Right cardiac atrium (tissue), 5 donors: Measurements from ENCODE around the gene KLF3. TPM values are rescaled to one million over a fixed set of nuclear protein-coding genes. Genes with fewer than 3 reads are reported as not detected.
A peak's percentile ranks its signal among the peaks of the same experiment; 100 is the strongest.

ENCODE experiments used
- ATAC-seq, 2 donors: fragments of 200-7000 bp; cut with Tn5 transposase; one replicate each; pipeline versions ENCODE4 v1.8.0 to v1.9.1; 2020; ENCODE audit warnings: moderate library complexity in 2 of 2, mild to moderate bottlenecking in 1 of 2
- DNase-seq, 3 donors: peaks; one replicate each; pipeline ENCODE4 v3.0.0-alpha.2; 2020
- H3K27ac ChIP-seq: one replicate; pipeline ENCODE4 v1.5.1; 2013; ENCODE audit warnings: mild to moderate bottlenecking, low read length, control low read depth, moderate library complexity
- H3K27me3 ChIP-seq: one replicate; pipeline ENCODE4 v1.6.1; 2013; ENCODE audit not compliant: control insufficient read depth, insufficient read depth
- H3K4me1 ChIP-seq: one replicate; pipeline ENCODE4 v1.6.1; 2013; ENCODE audit warnings: low read length; ENCODE audit not compliant: control insufficient read depth, insufficient read depth
- H3K4me3 ChIP-seq: one replicate; pipeline ENCODE4 v1.5.1; 2013; ENCODE audit warnings: low read length, control low read depth
- H3K9me3 ChIP-seq: one replicate; pipeline ENCODE4 v1.6.1; 2013; ENCODE audit warnings: low read length; ENCODE audit not compliant: control insufficient read depth
- WGBS: extraction: QIAGEN DNeasy Blood & Tissue Kit; methylation state at CpG from one replicate; pipeline ENCODE4 v1.1.7; 2013; 5-methylcytosine and 5-hydroxymethylcytosine counted together
- intact Hi-C, 4 donors: fragments of 100-400 bp; cut with DNase I; formaldehyde crosslinking; loops; one replicate each; pipeline versions ENCODE4 v1.11.0 to v1.14.0; 2022 to 2023
- polyA plus RNA-seq: library from polyadenylated mRNA; stranded (reverse); fragments of 200-250 nt; gene quantifications from one replicate; pipeline ENCODE4 v1.2.3, GENCODE V29; 2013
- total RNA-seq, 4 donors: library from RNA; stranded (reverse); fragmentation: NEBNext Ultra II Directional; extraction: Animal tissue kit (Norgen Biotek cat#: 25700); gene quantifications; one replicate each; pipeline ENCODE4 v1.2.1, GENCODE V29; 2021
- donor health status: healthy with polysubstance abuse.
- donor health status: DM: no; HTN: yes; CAD: no.
- donor health status: DM: no; HTN: no; CAD: no.
- donor health status: DM: no; HTN: yes; CAD: no; lungs with severe emphysema.
- donor health status: DM: yes; HTN: yes; CAD: no.

KLF3 gene
- total and polyA plus RNA-seq, 5 donors: 10.6 to 29.3 (median 24.6) TPM

DNA sequence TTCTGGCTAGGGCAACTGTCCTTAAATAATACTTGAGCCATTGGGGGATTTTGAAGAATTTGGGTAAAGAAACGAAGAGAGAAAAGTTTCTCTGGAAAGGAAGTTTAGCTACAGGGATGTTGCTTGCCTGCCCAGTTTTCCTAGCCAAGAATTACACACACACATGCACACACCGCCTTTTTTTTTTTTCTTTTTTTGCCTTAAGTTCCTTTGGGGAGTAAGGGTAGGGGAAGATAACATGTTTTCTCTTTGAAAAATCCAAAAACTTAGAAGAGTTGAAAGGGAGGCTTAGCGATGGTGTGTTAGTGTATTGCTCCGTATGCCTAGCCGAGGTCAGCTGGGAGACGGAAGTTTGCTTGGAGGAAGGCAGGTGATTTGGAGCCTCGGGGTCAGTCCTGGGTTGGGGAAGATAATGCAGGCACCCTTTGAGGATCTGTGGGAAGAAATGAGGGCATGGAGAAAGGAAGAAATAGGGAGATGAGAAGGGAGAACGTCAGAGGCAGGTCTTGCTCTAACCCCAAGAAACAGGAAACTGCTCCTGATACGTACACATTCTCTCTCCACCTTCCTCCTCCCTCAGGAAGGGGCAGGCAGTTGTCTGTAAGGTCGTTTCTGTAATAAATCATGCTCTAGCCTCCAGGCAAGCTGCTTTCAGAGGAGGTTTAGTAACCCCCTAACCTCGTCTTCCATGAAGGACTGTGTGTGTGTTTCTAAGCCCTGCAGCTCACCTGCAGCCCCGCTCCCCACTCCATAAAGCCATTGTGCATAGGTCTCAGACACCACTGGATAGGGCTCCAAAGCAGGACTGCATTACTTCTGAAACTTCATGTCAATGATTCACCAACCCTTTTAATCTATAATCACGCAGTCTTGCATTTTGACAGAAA lies 10.5 kb downstream of the KLF3 start:
- peak overlapping the region; percentile 27 for H3K4me3 ChIP-seq
- peak overlapping the region; percentile 88 for H3K27ac ChIP-seq
- ATAC-seq (peak; percentile 15 to 18), DNase-seq (peak in 1 of 3 donors; percentile 27)
- no peaks in the 10 kb centered on the region for H3K27me3 ChIP-seq
- WGBS: 24% methylated on average over 13 of the region's 13 CpGs
- peaks cover 33% of the 10 kb centered on the region for H3K4me1 ChIP-seq
- H3K9me3 ChIP-seq: no peaks in the 10 kb centered on the region
- intact Hi-C loops: loop anchor here (2.0 to 5.0 kb wide), 7 partner anchors 352 to 612 kb away; no protein-coding TSS in a partner anchor

DNA sequence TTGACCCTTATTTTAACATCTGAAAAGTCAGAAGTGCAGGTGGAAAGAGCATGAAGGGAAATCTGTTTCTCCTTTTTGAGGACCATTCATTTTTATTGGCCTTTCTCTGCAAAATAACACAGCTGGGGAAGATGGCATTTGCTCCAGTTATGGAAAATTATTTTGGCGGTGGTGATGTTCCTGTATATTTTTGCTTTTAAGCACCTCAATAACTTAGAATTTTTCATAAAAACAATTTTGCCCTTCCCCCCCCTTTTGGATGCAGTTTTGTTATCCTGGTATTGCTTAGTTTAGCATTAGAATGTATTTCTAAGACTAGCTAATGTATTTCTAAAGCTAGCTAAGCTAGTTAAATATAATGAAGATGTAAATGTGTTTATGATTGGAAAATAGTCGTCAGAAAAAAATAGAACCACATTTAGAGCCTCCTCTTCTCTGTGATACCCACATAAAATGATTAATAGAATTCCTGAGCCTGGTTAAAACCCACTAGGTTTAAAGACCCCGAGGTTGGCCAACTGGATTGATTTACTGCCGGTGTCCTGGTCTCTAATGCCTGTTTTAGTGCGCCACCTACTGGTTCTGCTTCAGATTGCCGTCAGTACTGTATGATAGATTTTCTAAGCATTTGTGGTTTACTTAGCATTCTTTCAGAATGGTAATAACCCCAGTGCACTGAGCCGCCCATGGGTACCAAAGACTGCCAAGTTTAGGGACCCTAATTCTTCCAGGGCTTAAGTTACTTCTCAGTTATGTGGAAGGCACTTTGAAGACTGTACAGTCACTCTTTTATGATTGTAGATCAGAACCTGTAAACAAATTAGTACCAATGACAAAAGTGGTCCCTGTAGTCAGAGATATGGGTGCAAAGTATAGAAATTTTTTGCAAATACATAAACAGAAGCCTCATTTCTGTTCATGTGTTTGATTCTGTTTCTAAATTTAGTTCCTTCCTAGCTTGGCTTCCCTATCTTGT lies 11.4 kb downstream of the KLF3 start:
- peaks cover 28% of the 10 kb centered on the region for H3K4me1 ChIP-seq
- ATAC-seq: peak; percentile 32 to 43
- no peak overlapping the region for H3K4me3 ChIP-seq
- H3K9me3 ChIP-seq: no peaks in the 10 kb centered on the region
- WGBS: 6% methylated on average over 7 of the region's 7 CpGs
- no peaks in the 10 kb centered on the region for H3K27me3 ChIP-seq
- no peak overlapping the region for H3K27ac ChIP-seq
- intact Hi-C loops: loop anchor here in 3 of 4 donors (2.0 to 5.0 kb wide), 3 partner anchors 357 to 497 kb away; no protein-coding TSS in a partner anchor
- peak; percentile 69 to 85 (median 72) for DNase-seq

DNA sequence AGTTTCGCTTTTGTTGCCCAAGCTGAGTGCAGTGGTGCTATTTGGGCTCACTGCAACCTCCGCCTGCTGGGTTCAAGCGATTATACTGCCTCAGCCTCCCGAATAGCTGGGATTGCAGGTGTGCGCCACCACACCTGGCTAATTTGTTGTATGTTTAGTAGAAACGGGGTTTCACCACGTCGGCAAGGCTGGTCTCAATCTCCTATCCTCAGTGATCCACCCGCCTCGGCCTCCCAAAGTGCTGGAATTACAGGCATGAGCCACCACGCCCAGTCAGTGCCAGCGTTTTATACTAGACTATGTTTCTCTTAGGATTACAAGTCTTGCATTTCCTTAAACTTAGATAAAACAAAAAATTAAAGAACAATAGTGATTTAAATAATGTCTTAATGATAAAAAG lies 13.0 kb downstream of the KLF3 start:
- WGBS: 86% methylated on average over 12 of the region's 12 CpGs
- no peaks in the 10 kb centered on the region for H3K27me3 ChIP-seq
- ATAC-seq: no peak
- H3K4me3 ChIP-seq: no peak overlapping the region
- H3K4me1 ChIP-seq: peaks cover 23% of the 10 kb centered on the region
- H3K27ac ChIP-seq: no peak overlapping the region
- DNase-seq: peak in 1 of 3 donors; percentile 34
- no peaks in the 10 kb centered on the region for H3K9me3 ChIP-seq
- intact Hi-C loops: loop anchor here in 2 of 4 donors (5.0 kb wide), 1 partner anchor 495 kb away; no protein-coding TSS in a partner anchor

DNA sequence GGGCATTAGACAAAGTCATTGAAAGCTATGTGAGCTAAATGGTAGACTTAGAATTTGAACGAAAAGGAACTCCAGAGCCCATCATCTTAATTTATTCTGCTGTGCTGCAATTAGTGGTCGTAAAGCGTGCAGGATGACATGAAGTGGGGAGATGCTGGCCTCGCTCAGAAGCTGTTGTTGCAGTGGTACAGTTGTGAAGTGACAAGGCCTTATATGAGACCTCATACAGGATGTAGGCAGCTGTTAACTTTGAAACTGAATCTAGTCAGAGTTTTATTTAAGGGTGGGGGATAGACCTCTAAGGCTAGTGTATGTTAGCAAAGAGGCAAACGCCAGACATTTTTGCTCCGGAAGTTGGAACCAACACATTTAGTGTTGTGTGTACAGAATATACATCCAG lies 13.4 kb downstream of the KLF3 start:
- intact Hi-C loops: loop anchor here in 2 of 4 donors (5.0 kb wide), 1 partner anchor 495 kb away; no protein-coding TSS in a partner anchor
- DNase-seq (peak in 1 of 3 donors; percentile 20), ATAC-seq (no peak)
- Histone ChIP-seq H3K9me3 (no peaks in the 10 kb centered on the region), H3K27ac (no peak overlapping the region), H3K4me1 (peaks cover 19% of the 10 kb centered on the region), H3K27me3 (no peaks in the 10 kb centered on the region), H3K4me3 (no peak overlapping the region)
- WGBS: 66% methylated on average over 6 of the region's 6 CpGs

DNA sequence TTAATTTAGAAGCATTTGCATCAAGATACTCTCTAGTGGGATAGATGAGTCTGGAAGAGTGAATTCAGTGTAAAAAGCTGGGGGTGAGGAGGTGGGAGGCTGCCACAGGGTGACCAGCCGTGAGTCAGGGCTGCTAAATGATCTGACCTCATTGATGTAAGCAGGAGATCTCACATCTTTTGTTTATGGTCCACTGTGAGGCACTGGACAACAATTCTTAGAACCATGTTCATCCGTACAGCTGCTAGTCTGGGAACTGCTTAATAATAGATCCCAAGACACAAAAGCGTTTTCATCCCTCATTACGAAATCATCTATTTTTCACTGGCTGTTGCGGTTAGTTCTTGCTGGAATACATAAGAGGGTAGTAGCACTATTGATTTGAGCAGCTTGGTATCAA lies 14.1 kb downstream of the KLF3 start:
- intact Hi-C loops: loop anchor here in 2 of 4 donors (5.0 kb wide), 1 partner anchor 496 kb away; no protein-coding TSS in a partner anchor
- H3K27me3 ChIP-seq: no peaks in the 10 kb centered on the region
- H3K9me3 ChIP-seq: no peaks in the 10 kb centered on the region
- no peak overlapping the region for H3K4me3 ChIP-seq
- ATAC-seq: peak in 1 of 2 donors; percentile 3
- peak overlapping the region; percentile 3 for H3K27ac ChIP-seq
- no peak for DNase-seq
- H3K4me1 ChIP-seq: peaks cover 15% of the 10 kb centered on the region
- 52% methylated on average over 5 of the region's 5 CpGs for WGBS

DNA sequence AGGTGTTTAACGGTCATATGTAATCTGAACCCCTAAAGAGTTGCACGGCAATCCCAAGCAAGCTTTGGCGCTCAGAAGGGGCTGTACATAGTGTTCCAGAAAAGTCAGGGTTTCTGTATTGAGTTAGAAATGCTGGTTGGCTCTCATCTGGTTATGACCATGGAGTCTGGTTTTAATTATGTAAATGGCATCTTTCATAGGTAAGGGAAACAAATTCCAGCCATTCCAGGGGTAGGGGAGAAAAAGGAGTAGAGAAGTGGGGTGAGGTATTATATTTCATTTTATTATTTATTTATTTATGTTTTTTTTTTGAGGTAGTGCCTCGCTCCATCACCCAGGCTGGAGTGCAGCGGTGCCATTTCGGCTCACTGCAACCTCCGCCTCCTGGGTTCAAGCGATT lies 15.9 kb downstream of the KLF3 start:
- H3K27ac ChIP-seq: no peak overlapping the region
- no peak for DNase-seq
- H3K4me3 ChIP-seq: no peak overlapping the region
- 95% methylated on average over 8 of the region's 8 CpGs for WGBS
- intact Hi-C loops: loop anchor here in 2 of 4 donors (5.0 kb wide), 1 partner anchor 498 kb away; no protein-coding TSS in a partner anchor
- H3K9me3 ChIP-seq: no peaks in the 10 kb centered on the region
- peaks cover 9% of the 10 kb centered on the region for H3K4me1 ChIP-seq
- no peaks in the 10 kb centered on the region for H3K27me3 ChIP-seq
- no peak for ATAC-seq

DNA sequence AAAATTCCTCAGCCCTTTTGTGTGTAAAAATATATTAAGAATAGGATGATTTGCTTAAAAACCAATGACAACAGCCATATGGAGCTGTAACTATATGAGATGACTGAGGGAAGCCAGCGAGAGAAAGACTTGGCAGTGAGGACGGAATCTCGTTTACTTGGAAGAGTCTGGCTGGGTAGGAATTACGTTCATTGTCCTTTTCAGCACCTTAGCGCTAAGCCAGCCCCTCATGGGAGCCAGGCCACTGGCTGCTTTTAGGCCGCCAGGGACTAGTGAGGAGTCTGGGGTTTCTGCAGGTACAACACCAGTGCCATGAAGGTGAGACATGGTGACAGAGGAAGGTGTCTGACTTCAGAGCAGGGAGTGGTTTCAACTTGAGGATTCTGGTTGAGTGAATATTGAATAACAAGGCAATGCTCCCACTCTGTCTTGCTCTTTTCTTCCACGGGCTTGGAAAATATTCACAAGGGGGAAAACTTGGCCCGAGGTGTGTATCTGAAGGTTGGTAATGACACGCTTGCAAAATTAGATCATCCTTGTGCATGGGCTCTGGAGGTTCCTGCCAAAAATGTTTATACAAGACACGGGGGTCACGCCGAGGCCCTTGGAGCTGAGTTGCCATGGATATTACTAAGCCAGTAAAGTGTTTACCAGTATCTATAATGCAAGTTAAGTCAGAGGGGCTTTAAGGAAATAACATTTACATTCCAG lies 17.4 kb downstream of the KLF3 start:
- H3K4me3 ChIP-seq: no peak overlapping the region
- no peaks in the 10 kb centered on the region for H3K9me3 ChIP-seq
- 44% methylated on average over 12 of the region's 12 CpGs for WGBS
- H3K27ac ChIP-seq: peak overlapping the region; percentile 20
- ATAC-seq (peak in 1 of 2 donors; percentile 32), DNase-seq (peak in 1 of 3 donors; percentile 70)
- H3K27me3 ChIP-seq: no peaks in the 10 kb centered on the region
- H3K4me1 ChIP-seq: peaks cover 14% of the 10 kb centered on the region
- intact Hi-C loops: no loop called here

DNA sequence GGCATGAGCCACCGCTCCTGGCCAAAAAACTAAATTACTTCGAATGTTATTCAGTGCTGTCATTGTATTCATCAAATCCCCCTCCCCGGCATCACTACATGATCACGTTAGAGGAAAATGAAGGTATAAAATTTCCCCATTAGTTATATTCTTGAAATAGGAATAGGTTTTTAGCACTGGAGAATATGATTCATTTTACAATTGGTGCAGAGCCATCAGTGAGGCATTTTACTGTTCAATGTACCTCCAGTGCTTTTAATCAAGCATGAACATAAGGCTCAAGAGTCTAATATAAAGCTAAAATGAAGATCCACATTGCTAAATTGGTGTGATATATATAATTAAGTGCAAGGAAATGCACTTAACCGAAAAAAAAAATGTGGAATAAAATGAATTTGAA lies 18.3 kb downstream of the KLF3 start:
- DNase-seq (no peak), ATAC-seq (no peak)
- Histone ChIP-seq H3K9me3 (no peaks in the 10 kb centered on the region), H3K27ac (no peak overlapping the region), H3K4me1 (peaks cover 14% of the 10 kb centered on the region), H3K27me3 (no peaks in the 10 kb centered on the region), H3K4me3 (no peak overlapping the region)
- intact Hi-C loops: no loop called here
- 64% methylated on average over 5 of the region's 5 CpGs for WGBS

DNA sequence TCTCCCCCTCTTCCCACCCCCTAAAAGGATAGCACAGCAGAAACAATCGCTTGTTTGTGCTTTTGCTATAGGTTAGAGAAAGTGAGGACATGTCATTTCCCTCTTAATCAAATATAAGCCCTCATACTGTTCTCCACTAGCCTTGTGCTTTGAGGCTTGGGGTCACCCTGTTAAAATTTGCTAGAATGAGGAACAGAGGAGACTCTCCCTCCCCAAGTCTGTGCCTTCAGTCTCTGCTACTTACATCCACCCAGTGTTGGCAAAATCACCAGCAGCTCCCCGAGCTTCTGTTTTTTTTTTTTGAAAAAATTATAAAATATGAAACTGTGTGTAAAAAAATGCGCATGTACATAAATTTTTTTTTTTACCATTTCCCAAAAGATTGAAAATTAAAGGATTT lies 19.3 kb downstream of the KLF3 start:
- DNase-seq (no peak), ATAC-seq (no peak)
- Histone ChIP-seq H3K4me1 (peaks cover 14% of the 10 kb centered on the region), H3K4me3 (no peak overlapping the region), H3K9me3 (no peaks in the 10 kb centered on the region), H3K27me3 (no peaks in the 10 kb centered on the region), H3K27ac (no peak overlapping the region)
- 65% methylated on average over 3 of the region's 3 CpGs for WGBS
- intact Hi-C loops: no loop called here

DNA sequence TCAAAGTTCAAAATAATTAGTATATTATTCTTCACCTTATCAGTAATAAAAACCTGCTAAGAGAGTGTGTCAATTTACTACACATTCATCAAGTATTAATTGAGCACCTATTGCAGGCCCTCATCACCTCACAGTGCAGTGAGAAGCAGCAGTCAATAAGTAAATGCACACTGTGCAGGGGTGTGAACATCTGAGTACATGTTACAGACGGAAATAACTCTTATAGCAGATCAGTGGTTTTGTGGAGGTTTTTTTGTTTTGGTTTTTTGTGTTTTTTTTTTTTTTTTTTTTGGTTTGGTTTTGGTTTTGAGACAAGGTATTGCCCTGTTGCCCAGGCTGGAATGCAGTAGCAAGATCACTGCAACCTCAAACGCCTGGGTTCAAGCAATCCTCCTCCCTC lies 20.3 kb downstream of the KLF3 start:
- H3K4me3 ChIP-seq: no peak overlapping the region
- no peak overlapping the region for H3K27ac ChIP-seq
- no peak for ATAC-seq
- WGBS: 72% methylated on average over 2 of the region's 2 CpGs
- intact Hi-C loops: no loop called here
- H3K27me3 ChIP-seq: no peaks in the 10 kb centered on the region
- DNase-seq: no peak
- peaks cover 17% of the 10 kb centered on the region for H3K4me1 ChIP-seq
- no peaks in the 10 kb centered on the region for H3K9me3 ChIP-seq
